Mucosa of descending colon (tissue), 3 donors: ENCODE results near the gene HAPLN3. TPM values are rescaled to one million over a fixed set of nuclear protein-coding genes. Genes with fewer than 3 reads are reported as not detected.

Experiments used
- ATAC-seq: fragments of 200-7000 bp; cut with Tn5 transposase; one replicate; pipeline ENCODE4 v1.9.1; 2020; ENCODE audit warnings: mild to moderate bottlenecking, moderate library complexity
- DNase-seq, 3 donors: peaks; one replicate each; pipeline ENCODE4 v3.0.0-alpha.2; 2020
- H3K36me3 ChIP-seq: fragments of 200-600 bp; one replicate; pipeline ENCODE4 v1.8.0; 2021; ENCODE audit warnings: low read depth, mild to moderate bottlenecking
- H3K4me1 ChIP-seq: fragments of 200-600 bp; one replicate; pipeline ENCODE4 v1.8.0; 2021; ENCODE audit warnings: low read depth, mild to moderate bottlenecking
- H3K4me3 ChIP-seq: fragments of 200-600 bp; one replicate; pipeline ENCODE4 v1.8.0; 2021; ENCODE audit warnings: mild to moderate bottlenecking
- H3K9me3 ChIP-seq: fragments of 200-600 bp; one replicate; pipeline ENCODE4 v1.8.0; 2021; ENCODE audit warnings: mild to moderate bottlenecking
- intact Hi-C, 2 donors: fragments of 100-400 bp; cut with DNase I in 1 of 2; cut with micrococcal nuclease in 1 of 2; formaldehyde crosslinking; loops; one replicate each; pipeline versions ENCODE4 v1.11.0 to v1.11.1; 2022; cut with DNase I, micrococcal nuclease
- total RNA-seq, 3 donors: library from RNA; stranded (reverse); fragmentation: NEBNext Ultra II Directional in 2 of 3; extraction: Animal tissue kit (Norgen Biotek cat#: 25700) in 2 of 3; gene quantifications; one replicate each; pipeline versions ENCODE4 v1.2.1 to v1.2.4, GENCODE V29; 2021 to 2023
- TF ChIP-seq, protein P1 (sequence below): fragments of 200-600 bp; IDR thresholded peaks from one replicate; pipeline ENCODE4 v1.8.0; 2022; ENCODE audit warnings: antibody characterized with exemption, mild to moderate bottlenecking
- donor health status: DM: no; HTN: no; CAD: no; lungs with moderate emphysema.
- donor health status: DM: no; HTN: no; CAD: no.
- donor health status: DM: no; HTN: yes; CAD: no.

HAPLN3 gene
- total RNA-seq, 3 donors from 2014 or later: 2.7 to 6.7 (median 4.0) TPM

DNA sequence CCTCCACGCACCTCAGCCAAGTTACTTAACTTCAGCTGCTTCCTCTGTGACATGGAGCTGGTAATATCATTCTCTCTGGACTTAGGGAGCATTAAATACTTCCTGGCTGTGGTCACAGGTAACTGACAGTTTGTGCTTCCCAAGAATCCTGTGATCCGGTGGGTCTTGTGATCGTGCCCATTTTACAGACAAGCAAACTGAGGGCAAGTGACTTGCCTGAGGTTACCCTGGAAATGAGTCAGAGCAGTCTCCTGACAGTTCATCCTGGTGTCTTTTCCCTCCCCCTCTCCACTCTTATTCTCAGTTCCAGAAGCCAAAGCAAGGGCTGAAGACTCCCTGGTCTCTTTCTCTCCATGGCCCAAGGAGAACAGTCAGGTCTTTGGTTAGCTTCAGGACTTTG lies 56.2 kb downstream of the HAPLN3 start:
- DNase-seq (no peak), ATAC-seq (no peak)
- TF ChIP-seq, protein P1, sequence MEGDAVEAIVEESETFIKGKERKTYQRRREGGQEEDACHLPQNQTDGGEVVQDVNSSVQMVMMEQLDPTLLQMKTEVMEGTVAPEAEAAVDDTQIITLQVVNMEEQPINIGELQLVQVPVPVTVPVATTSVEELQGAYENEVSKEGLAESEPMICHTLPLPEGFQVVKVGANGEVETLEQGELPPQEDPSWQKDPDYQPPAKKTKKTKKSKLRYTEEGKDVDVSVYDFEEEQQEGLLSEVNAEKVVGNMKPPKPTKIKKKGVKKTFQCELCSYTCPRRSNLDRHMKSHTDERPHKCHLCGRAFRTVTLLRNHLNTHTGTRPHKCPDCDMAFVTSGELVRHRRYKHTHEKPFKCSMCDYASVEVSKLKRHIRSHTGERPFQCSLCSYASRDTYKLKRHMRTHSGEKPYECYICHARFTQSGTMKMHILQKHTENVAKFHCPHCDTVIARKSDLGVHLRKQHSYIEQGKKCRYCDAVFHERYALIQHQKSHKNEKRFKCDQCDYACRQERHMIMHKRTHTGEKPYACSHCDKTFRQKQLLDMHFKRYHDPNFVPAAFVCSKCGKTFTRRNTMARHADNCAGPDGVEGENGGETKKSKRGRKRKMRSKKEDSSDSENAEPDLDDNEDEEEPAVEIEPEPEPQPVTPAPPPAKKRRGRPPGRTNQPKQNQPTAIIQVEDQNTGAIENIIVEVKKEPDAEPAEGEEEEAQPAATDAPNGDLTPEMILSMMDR: no peak
- H3K36me3 ChIP-seq: no peaks in the 10 kb centered on the region
- H3K9me3 ChIP-seq: no peaks in the 10 kb centered on the region
- no peak overlapping the region for H3K4me3 ChIP-seq
- intact Hi-C loops: loop anchor here in 1 of 2 donors (10.0 kb wide), 1 partner anchor 184 kb away; no protein-coding TSS in a partner anchor
- H3K4me1 ChIP-seq: no peaks in the 10 kb centered on the region

GRCh38 chr15:88838667-88839066 lies 56.7 kb downstream of the HAPLN3 start:
- DNase-seq: no peak
- ATAC-seq: no peak
- intact Hi-C loops: loop anchor here in 1 of 2 donors (10.0 kb wide), 1 partner anchor 184 kb away; no protein-coding TSS in a partner anchor
- no peaks in the 10 kb centered on the region for H3K4me1 ChIP-seq
- no peaks in the 10 kb centered on the region for H3K36me3 ChIP-seq
- no peak overlapping the region for H3K4me3 ChIP-seq
- no peaks in the 10 kb centered on the region for H3K9me3 ChIP-seq
- TF ChIP-seq, protein P1: no peak

GRCh38 chr15:88835646-88836045 lies 59.7 kb downstream of the HAPLN3 start:
- TF ChIP-seq, protein P1: no peak
- intact Hi-C loops: loop anchor here in 1 of 2 donors (10.0 kb wide), 1 partner anchor 181 kb away; no protein-coding TSS in a partner anchor
- Histone ChIP-seq H3K36me3 (no peaks in the 10 kb centered on the region), H3K4me3 (no peak overlapping the region), H3K9me3 (no peaks in the 10 kb centered on the region), H3K4me1 (no peaks in the 10 kb centered on the region)
- ATAC-seq (no peak), DNase-seq (no peak)

GRCh38 chr15:88835119-88835518 lies 60.2 kb downstream of the HAPLN3 start:
- Histone ChIP-seq H3K36me3 (no peaks in the 10 kb centered on the region), H3K4me3 (no peak overlapping the region), H3K4me1 (no peaks in the 10 kb centered on the region), H3K9me3 (no peaks in the 10 kb centered on the region)
- DNase-seq (no peak), ATAC-seq (no peak)
- TF ChIP-seq, protein P1: no peak
- intact Hi-C loops: loop anchor here in 1 of 2 donors (10.0 kb wide), 1 partner anchor 180 kb away; no protein-coding TSS in a partner anchor

GRCh38 chr15:88834211-88834812 lies 61.0 kb downstream of the HAPLN3 start:
- TF ChIP-seq, protein P1: no peak
- peak; percentile 53 for ATAC-seq
- H3K9me3 ChIP-seq: no peaks in the 10 kb centered on the region

More at GRCh38 chr15:88834211-88834812, 61.0 kb downstream of the HAPLN3 start:
- intact Hi-C loops: loop anchor here in 1 of 2 donors (10.0 kb wide), 1 partner anchor 180 kb away; no protein-coding TSS in a partner anchor
- peak in 2 of 3 donors; percentile 45 to 47 for DNase-seq
- H3K4me3 ChIP-seq: no peak overlapping the region
- H3K36me3 ChIP-seq: no peaks in the 10 kb centered on the region
- no peaks in the 10 kb centered on the region for H3K4me1 ChIP-seq
